HG03575 (cell line): ENCODE data around the gene ZNF182.
"Not testable (repeated sequence)": the region's sequence is repeated elsewhere in the genome, so short reads cannot be mapped to it uniquely, and the experiment has no call there.

Experiments used
- ATAC-seq: cut with Tn5 transposase; IDR thresholded peaks from one replicate; pipeline ENCODE4 v1.9.1; 2021; ENCODE audit not compliant: unreplicated experiment, insufficient number of reproducible peaks, low FRiP score; ENCODE audit errors: extremely low read depth

Gene ZNF182

DNA sequence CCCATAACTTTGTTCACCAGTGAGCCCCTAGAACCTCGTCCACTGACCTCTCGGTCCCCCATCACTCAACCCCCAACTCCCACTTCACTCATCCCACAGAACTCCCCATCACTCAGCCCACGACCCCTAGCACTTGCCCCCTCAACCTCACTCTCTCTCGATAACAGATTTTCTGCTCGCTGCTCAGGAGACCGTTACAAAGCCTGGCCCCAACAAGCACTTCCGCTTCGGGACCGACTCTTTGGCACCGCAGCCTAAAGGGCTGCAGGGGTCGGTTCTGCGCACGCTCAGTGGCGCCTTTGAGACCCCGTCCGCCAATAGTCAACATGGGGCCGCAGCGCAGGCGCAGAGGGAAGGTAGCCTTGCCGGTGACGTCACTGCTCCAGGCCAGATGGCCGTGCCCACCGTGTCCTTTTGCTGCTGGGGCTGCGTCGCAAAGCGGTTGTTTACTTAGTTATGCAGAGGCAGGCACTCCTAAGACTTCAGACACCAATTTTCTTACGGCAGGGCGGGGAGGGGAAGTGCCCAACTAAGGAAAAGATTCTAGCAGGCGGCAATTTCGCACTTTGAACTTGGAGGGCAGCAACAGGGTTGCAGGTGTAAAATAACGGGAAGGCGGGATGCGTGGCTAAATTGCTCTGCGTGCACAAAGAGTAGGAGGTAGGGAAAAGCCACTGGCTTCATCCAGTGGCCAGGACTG is at the start of gene ZNF182:
ZNF182 (minus strand) TSS at position 232 of the 700 bp plus-strand sequence. CDS start 1,380 bp downstream, outside the sequence.
- peak; percentile 47 for ATAC-seq

DNA sequence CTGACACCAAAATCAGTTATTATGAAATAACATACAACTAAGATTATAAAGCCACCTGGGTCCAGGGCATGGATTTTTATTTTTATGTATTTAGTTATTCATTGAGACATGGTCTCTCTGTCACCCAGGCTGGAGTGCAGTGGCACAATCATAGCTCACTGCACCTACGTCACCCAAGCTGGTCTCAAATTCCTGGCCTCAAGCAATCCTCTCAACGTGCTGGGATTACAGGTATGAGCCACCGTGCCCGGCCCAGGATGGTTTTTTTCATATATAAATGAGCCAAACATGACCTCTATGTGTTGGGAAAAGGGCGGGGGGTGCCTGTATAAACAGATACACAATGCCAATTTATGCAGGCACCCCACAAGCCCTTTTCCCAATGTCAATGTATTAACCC is 43.1 kb upstream of the ZNF182 start:
- no peak for ATAC-seq

DNA sequence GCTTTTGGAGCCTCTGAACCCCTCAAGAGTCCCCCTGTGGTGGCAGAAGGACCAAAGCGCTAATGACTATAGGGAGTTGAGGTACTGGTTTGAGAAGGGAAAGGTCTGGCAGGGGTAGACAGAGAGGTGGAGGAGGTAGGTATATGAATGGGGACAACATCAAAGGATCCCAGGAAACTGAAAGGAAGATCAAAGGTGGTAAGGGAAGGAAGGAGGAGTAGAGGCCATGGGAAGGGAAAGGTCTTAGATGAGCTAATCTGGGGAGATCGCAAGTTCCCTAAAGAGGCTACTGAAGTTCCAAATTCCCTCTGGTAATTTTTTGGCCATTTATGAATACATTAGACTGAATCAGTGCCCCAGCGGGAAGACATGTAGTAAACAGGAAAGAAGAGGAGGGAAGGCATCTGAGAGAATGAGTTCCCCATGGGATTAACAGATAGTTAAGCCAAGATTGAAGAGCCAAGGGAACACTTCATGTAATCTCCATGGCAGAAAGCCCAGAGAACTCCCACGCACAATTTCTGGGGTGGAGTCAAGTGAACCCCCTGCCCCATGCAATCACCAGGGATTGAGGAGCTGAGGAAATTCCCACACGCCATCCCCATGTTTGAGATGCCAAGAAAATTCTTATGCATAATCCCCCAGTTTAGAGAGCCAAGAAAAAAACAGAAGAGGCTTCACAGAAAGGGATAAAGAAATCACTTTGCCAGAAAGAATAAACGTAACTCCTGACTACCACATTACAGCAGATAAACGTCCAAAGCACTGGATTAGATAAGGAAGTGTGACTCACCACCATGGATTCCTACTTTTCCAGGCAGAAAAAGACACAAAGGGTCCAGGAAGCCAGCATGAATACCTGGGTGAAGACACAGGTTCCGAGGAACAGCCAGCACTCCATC is 41.9 kb upstream of the ZNF182 start:
- ATAC-seq: no peak

DNA sequence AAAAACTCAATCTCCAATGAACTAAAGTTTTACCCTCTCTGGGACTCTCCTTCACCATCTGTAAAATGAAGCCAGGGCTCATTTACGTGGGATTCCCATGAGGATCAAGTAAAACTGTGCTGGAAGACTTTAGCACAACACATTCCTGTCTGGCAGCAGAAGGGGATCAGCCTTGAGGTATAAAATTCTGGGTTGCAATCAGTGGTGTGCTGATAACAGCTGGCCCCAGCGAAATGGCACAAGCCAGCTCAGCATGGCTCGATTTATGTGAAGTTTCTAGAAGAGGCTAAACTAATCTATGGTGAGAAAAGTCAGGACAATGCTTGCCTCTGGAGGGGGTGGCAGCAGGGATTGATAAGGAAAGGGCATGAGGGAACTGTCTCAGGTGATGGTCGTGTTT is 39.3 kb upstream of the ZNF182 start:
- no peak for ATAC-seq

DNA sequence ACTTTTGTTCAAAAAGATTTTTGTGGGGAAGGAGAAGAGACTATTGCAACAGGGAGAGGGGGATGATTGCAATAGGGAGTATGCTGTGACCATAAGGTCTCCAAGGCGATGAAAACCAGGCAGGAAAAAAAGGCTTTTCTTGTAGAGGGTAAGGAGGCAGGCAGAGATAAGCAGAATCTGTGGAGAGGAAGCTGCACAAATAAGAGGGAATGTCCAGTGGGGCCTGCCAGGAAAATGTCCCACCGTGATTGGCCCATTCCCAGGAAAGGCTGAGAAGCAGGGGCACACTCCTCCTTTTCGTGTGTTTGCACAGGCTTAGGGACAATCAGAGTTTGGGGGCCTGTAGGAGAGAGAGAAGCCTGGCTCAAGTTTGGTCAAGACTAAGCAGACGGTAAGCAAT is 32.1 kb upstream of the ZNF182 start:
- ATAC-seq: no peak

DNA sequence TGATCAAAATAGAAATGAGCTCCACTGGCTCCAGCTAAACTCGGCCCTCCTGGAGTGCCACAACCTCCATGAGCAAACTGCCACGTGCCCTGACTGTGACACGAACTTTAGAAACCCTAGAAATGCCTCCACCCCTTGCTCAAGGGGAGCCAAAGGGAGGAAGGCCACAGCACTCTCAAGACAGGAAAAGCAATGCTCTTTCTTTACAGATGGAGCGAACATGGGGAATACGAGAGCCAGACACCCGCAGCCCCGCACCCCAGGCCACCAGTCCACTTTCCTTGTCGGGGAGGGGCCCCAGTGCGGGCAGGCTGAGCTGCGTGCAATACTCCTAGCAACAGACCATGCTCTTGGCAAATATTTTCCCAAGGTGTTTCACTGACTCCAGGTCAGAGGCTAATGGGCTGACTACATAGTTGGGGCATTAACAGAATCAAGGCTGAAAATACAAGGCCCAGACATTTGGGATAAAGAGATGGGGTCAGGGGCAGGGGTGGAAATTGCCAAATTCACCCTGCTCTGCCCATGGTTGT is 26.9 kb upstream of the ZNF182 start:
- ATAC-seq: not testable (repeated sequence)

DNA sequence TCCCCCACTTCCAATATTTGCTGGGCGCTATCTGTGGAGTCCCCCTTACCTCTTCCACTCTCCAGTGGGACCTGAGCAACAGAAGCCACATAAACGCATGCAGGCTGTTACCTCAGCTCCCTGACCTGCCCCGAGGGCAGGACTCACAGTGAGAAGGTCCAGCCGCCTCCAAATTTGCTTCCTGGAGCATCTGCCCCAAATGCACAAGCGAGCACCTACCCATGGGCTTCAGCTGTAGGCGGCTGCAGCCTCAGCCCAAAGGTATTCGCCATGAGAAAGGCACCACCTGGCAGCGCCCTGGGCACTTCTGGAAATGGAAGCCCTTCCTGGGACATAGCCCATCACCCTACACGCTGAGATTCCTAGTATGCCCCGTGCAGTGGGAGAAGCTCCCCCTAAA is 26.4 kb upstream of the ZNF182 start:
- no peak for ATAC-seq

DNA sequence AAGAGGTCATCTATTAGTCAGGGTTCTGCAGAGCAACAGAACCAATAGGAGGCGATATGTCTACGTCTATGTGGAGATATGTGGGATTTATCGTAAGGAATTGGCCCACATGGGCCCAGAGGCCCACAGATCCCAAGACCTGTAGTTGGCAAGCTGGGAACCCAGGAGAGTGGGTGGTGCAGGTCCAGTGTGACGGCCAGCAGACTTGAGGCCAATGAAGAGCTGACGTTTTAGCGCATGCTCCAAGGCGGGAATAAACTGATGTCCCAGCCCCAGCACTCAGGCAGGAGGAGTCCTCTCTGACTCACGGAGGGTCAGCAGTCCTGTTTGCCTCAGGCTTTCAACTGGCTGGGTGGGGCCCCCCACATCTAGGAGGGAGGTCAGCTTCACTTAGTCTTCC is 24.3 kb upstream of the ZNF182 start:
- ATAC-seq: no peak

DNA sequence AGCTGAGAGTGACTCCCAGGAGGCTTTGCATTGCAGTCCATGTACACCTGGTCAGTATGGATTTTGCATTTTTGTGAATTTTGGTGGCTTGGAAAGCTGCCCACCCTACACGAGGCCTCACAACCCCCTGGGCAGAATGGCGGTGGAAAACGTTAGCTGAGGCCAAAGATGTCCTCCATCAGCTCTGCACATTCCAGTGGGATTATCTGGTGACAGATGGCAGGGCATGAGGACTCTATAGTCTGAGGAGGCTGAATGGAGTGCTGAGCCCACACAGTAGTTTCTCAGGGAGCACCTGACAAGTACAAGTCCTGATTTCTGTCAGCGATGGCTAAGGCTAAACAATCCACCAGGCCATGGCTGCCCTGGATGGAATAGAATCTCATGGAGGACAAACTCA is 23.8 kb upstream of the ZNF182 start:
- ATAC-seq: not testable (repeated sequence)

DNA sequence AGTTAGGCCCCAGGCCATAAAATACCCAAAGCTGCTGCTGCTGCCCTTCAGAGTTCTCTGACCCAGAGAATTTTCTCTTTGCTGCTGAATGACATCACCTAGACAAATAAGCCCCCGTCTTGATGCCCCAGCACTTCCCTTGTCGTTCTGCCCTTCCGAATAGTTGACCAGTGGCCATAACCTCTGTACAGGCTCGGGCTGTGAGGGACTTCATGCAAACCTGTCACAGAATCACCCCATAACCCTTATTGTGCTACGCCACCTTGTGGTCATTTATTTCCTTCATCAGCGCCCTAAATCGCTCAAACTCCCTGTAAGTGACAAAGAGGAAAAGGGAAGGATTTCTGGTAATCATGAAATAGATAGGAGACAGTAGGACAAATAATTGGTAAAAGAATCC is 21.8 kb upstream of the ZNF182 start:
- no peak for ATAC-seq

DNA sequence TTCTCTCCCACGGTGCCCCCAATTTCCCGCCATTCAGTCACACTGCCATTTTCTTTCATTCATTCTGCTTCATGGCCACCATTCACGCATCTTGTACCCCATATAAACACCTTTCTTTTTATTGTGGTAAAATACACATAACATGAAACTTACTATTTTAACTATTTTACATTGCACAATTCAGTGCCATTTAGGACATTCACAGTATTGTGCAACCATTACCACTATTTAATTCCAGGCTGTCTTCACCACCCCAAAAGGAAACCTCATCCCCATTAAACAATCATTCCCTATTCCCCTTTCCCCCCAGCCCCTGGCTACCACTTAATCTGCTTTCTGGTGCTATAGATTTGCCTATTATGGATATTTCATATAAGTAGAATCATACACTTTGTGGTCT is 18.9 kb upstream of the ZNF182 start:
- no peak for ATAC-seq

DNA sequence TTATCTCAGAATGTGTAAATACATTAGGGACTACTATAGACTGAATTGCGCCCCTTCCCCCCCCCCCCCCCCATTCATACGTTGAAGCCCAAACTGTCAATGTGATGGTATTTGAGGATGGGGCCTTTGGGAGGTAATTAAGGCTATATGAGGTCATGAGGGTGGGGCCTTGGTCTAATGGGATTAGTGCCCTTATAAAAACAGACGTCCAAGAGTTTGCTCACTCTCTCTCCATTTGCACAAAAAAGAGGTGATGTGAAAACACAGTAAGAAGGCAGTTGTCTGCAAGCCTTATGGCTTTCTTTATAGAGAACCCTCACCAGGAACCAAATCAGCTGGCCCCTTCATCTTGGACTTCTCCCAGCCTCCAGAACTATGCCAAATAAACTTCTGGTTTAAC is 18.3 kb upstream of the ZNF182 start:
- ATAC-seq: no peak

DNA sequence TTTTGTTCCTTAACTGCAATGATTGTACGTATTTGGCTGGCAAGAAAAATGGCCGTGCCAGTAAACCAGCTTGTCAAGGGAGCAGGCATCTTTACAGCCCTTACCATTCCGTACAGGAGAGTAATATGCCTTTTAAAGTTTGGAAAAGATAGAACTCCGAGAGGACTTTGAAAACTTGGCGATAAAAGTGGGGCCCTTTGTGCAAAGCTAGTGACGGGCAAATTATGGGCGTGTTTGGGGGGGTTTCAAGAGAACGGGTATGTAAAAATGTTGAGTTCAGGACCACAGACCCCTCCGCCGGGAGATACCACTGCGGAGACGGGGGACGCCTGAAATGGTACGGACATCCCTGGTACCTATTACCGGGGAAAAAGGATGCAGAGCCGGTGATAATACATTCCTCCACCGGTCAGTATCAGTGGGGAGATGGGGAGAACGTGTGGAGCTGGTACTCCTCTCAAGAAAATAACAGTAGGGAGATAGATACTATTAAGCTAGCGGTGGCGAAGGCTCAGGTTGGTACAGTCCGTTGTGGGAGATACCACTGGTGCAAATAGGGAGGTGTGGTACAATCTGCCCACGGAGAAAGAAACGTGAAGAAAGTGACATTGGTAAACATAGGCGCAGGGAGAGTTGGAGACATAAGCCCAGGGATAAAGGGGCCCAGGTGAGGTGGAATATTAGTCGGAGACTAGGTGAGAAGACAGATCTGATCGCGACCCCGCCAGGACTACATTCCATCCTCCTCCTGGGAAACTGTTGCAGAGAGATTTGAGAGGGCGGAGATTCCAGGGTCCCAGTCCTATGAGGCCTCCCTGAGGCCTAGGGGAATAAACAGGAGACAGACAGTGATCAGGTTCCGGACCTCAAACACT is 17.5 kb upstream of the ZNF182 start:
- no peak for ATAC-seq

DNA sequence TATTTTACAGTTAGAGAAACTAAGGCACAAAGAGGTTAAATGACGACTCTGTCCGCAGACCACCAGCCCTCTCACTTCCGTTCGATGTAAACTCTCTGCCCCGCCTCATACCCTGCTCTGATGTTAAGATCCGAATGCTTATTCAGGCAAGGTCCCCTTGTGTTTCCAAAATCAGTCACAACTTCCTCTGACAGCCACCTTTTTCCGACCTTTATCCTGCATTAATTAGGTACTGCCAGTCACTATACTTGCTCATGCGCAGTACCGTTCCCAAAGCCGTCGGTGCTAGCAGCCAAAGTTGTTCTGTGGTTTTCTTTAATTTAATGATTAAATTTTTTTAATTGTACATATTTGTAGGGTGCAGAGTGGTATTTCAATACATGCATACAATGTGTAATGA is 16.7 kb upstream of the ZNF182 start:
- not testable (repeated sequence) for ATAC-seq

DNA sequence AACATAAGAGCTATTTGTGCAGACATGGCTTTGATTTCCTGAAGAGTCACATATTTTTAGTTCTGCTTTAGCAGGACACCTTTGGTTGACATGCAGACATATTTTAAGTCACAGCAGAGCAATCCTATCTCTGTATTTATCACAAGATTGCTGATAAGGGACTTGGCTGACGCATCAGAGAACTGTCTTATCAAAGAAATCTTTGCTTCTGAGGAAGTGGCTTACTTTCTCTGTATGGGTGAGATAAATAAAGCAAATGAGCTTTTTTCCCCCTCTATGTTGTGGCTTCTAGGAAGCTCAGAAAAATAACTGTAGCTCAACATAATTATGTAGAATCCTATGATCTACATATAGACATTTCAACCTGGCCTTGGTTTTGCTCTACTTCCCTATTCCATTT is 16.1 kb upstream of the ZNF182 start:
- not testable (repeated sequence) for ATAC-seq

DNA sequence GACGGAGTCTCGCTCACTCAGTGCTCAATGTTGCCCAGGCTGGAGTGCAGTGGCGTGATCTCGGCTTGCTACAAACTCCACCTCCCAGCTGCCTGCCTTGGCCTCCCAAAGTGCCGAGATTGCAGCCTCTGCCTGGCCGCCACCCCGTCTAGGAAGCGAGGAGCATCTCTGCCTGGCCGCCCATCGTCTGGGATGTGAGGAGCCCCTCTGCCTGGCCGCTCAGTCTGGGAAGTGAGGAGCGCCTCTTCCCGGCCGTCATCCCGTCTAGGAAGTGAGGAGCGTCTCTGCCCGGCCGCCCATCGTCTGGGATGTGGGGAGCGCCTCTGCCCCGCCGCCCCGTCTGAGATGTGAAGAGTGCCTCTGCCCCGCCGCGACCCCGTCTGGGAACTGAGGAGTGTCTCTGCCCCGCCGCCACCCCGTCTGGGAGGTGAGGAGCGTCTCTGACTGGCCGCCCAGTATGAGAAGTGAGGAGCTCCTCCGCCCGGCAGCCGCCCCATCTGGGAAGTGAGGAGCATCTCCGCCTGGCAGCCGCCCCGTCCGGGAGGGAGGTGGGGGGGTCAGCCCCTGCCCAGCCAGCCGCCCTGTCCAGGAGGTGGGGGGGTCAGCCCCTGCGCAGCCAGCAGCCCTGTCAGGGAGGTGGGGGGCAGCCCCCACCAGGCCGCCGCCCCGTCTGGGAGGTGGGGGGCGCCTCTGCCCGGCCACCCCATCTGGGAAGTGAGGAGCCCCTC is 13.0 kb upstream of the ZNF182 start:
- ATAC-seq: not testable (repeated sequence)

DNA sequence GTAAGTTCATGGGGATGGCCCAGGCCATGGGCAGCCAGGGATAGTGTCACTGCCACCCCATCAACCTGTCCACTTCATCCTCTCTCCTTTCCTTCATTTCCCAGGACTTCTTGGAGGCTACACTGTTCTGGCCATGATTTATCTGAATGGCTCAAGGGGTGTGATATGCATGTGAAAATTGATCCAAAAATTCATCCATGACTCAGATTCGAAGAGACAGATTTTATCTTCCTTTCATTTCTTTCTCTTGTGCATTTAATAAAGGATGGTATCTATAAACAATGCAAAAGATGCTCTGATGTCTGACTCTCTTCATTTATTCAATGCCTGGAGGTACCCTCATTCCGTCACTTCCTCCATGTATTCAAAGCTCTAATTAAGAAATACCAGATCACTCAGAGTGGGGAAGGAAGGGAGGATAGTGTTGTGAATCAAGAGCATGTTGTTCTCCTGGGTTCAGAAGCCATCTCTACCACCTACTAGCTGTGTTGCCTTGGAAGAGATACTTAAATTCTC is 5.7 kb upstream of the ZNF182 start:
- not testable (repeated sequence) for ATAC-seq

DNA sequence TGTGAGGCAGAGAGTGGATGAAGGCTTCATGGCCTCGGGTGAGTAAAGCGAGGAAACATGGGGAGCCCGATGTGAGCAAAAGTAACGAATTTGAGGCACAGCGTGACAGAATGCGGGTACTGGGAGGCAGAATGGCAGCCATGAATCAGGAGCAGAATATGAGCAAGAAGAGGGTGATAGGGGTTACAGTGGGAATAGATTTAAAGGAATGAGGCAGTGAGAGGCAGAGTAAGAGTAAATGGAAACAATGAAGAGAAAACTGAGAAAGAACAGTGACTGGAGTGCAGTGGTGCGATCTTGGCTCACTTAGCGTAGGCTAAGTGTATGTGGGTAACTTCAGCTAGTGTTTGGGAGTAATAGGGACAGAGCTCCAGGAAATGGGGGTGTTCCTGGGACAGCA is 2.9 kb upstream of the ZNF182 start, which contains the start of gene SPACA5:
SPACA5 (plus strand) TSS at position 301 of the 400 bp plus-strand sequence. CDS start 815 bp downstream, outside the sequence.
- ATAC-seq: not testable (repeated sequence)
